K562 (cell line): ENCODE data around the gene PTP4A2. TPM values are rescaled to one million over a fixed set of nuclear protein-coding genes. Genes with fewer than 3 reads are reported as not detected.
A peak's percentile ranks its signal among the peaks of the same experiment; 100 is the strongest.

Experiments used
- ARNT ChIP-seq, 2 experiments: fragments of 450-650 bp; IDR thresholded peaks; 2 replicates each; pipeline ENCODE4 v1.6.1; 2016; ENCODE audit warnings: mild to moderate bottlenecking in 1 of 2
- ATF6 ChIP-seq: sonication (generic); formaldehyde crosslinking; IDR thresholded peaks from 2 replicates; pipeline ENCODE4 v1.4.0; 2020; ENCODE audit warnings: mild to moderate bottlenecking, missing genetic modification reagents
- CBX1 ChIP-seq: sonication (generic); IDR thresholded peaks from 2 replicates; pipeline ENCODE4 v1.6.1; 2016; ENCODE audit warnings: antibody characterized with exemption, low read depth, mild to moderate bottlenecking
- E4F1 ChIP-seq: fragments of 250-450 bp; sonication (Bioruptor Pico); IDR thresholded peaks from 2 replicates; pipeline ENCODE4 v1.5.0; 2021; ENCODE audit warnings: mild to moderate bottlenecking, borderline replicate concordance
- EP300 ChIP-seq: IDR thresholded peaks from 2 replicates; pipeline ENCODE4 v1.6.1; 2012; ENCODE audit warnings: low read length, improper control_type of control experiment
- ETV6 ChIP-seq, 3 experiments: fragments of 150-350 bp in 1 of 3; sonication (generic) in 1 of 3; formaldehyde crosslinking in 1 of 3; IDR thresholded peaks; 2 replicates each; pipeline versions ENCODE4 v1.6.1 to v1.8.0; 2014 to 2022; ENCODE audit warnings: borderline replicate concordance in 2 of 3, low read depth in 2 of 3, antibody characterized with exemption in 1 of 3, low read length in 1 of 3, mild to moderate bottlenecking in 1 of 3, missing genetic modification reagents in 1 of 3
- HOMEZ ChIP-seq: fragments of 250-450 bp; sonication (Bioruptor Pico); IDR thresholded peaks from 2 replicates; pipeline ENCODE4 v1.4.0; 2020; ENCODE audit warnings: mild to moderate bottlenecking, moderate library complexity
- MAFG ChIP-seq: fragments of 450-650 bp; conservative IDR thresholded peaks from 2 replicates; pipeline ENCODE4 v1.6.1; 2016; ENCODE audit warnings: missing genetic modification characterization, missing compliant biosample characterization
- MCM5 ChIP-seq: fragments of 450-650 bp; IDR thresholded peaks from 2 replicates; pipeline ENCODE4 v1.6.1; 2016; ENCODE audit warnings: low read depth
- NFE2 ChIP-seq: IDR thresholded peaks from 2 replicates; pipeline ENCODE4 v1.6.1; 2014; ENCODE audit warnings: antibody characterized with exemption, low read depth
- NFIX ChIP-seq: fragments of 250-450 bp; sonication (Bioruptor Pico); IDR thresholded peaks from 2 replicates; pipeline ENCODE4 v1.4.0; 2020; ENCODE audit warnings: low read depth, mild to moderate bottlenecking, moderate library complexity
- NR2C1 ChIP-seq, 2 experiments: fragments of 450-650 bp; IDR thresholded peaks; 2 replicates each; pipeline ENCODE4 v1.6.1; 2017; ENCODE audit warnings: mild to moderate bottlenecking in 2 of 2, antibody characterized with exemption in 1 of 2, inconsistent platforms in 1 of 2, missing compliant biosample characterization in 1 of 2, missing genetic modification characterization in 1 of 2
- NR3C1 ChIP-seq: sonication (generic); formaldehyde crosslinking; IDR thresholded peaks from 2 replicates; pipeline ENCODE4 v1.8.1; 2022; ENCODE audit warnings: missing genetic modification reagents
- NRF1 ChIP-seq, 2 experiments: fragments of 450-650 bp; IDR thresholded peaks in 1 of 2; conservative IDR thresholded peaks in 1 of 2; 2 replicates each; pipeline ENCODE4 v1.6.1; 2014; ENCODE audit warnings: mild to moderate bottlenecking in 2 of 2
- RBM15 ChIP-seq: fragments of 200-400 bp; formaldehyde crosslinking; IDR thresholded peaks from 2 replicates; pipeline ENCODE4 v1.6.1; 2018; ENCODE audit warnings: mild to moderate bottlenecking, low read length, moderate library complexity; ENCODE audit not compliant: insufficient read depth
- RFX1 ChIP-seq: fragments of 450-650 bp; IDR thresholded peaks from 2 replicates; pipeline ENCODE4 v1.6.1; 2016; ENCODE audit warnings: mild to moderate bottlenecking, moderate library complexity
- SMARCC2 ChIP-seq: fragments of 450-650 bp; IDR thresholded peaks from 2 replicates; pipeline ENCODE4 v1.6.1; 2017; ENCODE audit warnings: antibody characterized with exemption, moderate library complexity, mild to moderate bottlenecking, low read depth
- SMARCE1 ChIP-seq: fragments of 450-650 bp; IDR thresholded peaks from 2 replicates; pipeline ENCODE4 v1.7.1; 2016; ENCODE audit warnings: mild to moderate bottlenecking
- ZEB2 ChIP-seq: fragments of 450-650 bp; IDR thresholded peaks from 2 replicates; pipeline ENCODE4 v1.6.1; 2016
- ZNF449 ChIP-seq: fragments of 250-450 bp; sonication (Bioruptor Pico); IDR thresholded peaks from 2 replicates; pipeline ENCODE4 v1.8.0; 2022; ENCODE audit warnings: moderate library complexity, mild to moderate bottlenecking, inconsistent platforms
- ZNF778 ChIP-seq: fragments of 450-650 bp; formaldehyde crosslinking; IDR thresholded peaks from 2 replicates; pipeline ENCODE4 v1.4.0; 2020; ENCODE audit warnings: mild to moderate bottlenecking, moderate library complexity
- ZSCAN29 ChIP-seq: fragments of 450-650 bp; IDR thresholded peaks from 2 replicates; pipeline ENCODE4 v1.6.1; 2017
- polyA plus RNA-seq, 8 experiments: library from polyadenylated mRNA; depleted of rRNA in 4 of 8; stranded (reverse) in 5 of 8; unstranded in 3 of 8; fragments of >200 nt; fragmentation: Nextera tagmentation in 2 of 8; fragmentation: Illumina TruSeq in 1 of 8; extraction: Ambion mirVana in 2 of 8; extraction: Trizol in 1 of 8; gene quantifications; 2 replicates each; pipeline versions ENCODE4 v1.2.1 to v1.2.3, GENCODE V29; 2011 to 2014; ENCODE audit warnings: inconsistent platforms in 1 of 8, missing spikeins in 1 of 8
- total RNA-seq, 7 experiments: library from RNA; depleted of rRNA in 6 of 7; stranded (reverse); fragments of >200 nt in 6 of 7; fragmentation: Illumina TruSeq in 2 of 7; extraction: Trizol in 2 of 7; gene quantifications; 2 replicates each; pipeline versions ENCODE4 v1.2.1 to v1.2.3, GENCODE V29; 2011 to 2021; ENCODE audit warnings: low replicate concordance in 1 of 7

Gene PTP4A2
- total and polyA plus RNA-seq, 9 of the 15 experiments (the other 6 are each of a cell fraction or from before 2014, with no cell fraction given): 197 to 870 (median 480) TPM

- no peak for TF ChIP-seq NRF1 (conservative IDR thresholded peaks at IDR 0.05 in 1 of 2, IDR thresholded peaks at IDR 0.05 in 1 of 2)
- peak; percentile 42; the same call in 1 of the 2 replicates for TF ChIP-seq EP300
- TF ChIP-seq RFX1: no peak
- TF ChIP-seq ZNF449 (CRISPR knock-in tag): no peak
- TF ChIP-seq SMARCE1: peak; percentile 84
- TF ChIP-seq ATF6 (CRISPR knock-in tag): no peak
- no peak for TF ChIP-seq ZSCAN29
- TF ChIP-seq RBM15: no peak
- TF ChIP-seq NR2C1 (IDR thresholded peaks at IDR 0.05): no peak
- no peak for TF ChIP-seq NR2C1 (tag; IDR thresholded peaks at IDR 0.05)
- TF ChIP-seq NFE2: peak; percentile 68; the same call in 1 of the 2 replicates
- no peak for TF ChIP-seq HOMEZ (CRISPR knock-in tag)
- no peak for TF ChIP-seq SMARCC2
- peak in 1 of 2 experiments; percentile 43; a peak in 1 of 4 replicates for TF ChIP-seq ARNT (IDR thresholded peaks at IDR 0.05)
- TF ChIP-seq NFIX (CRISPR knock-in tag): no peak
- no peak; the same call in 1 of the 2 replicates for TF ChIP-seq MAFG
- TF ChIP-seq E4F1: no peak
- no peak for TF ChIP-seq ETV6 (IDR thresholded peaks at IDR 0.05; ENCODE audit: borderline replicate concordance in 1 of 2, low read depth in 2 of 2, low read length in 1 of 2)
- TF ChIP-seq ETV6 (CRISPR knock-in tag; IDR thresholded peaks at IDR 0.05; ENCODE audit: borderline replicate concordance): no peak
- no peak for TF ChIP-seq NR3C1 (CRISPR knock-in tag)
- TF ChIP-seq ZEB2: no peak
- TF ChIP-seq CBX1: no peak
- TF ChIP-seq ZNF778 (CRISPR knock-in tag): no peak
- TF ChIP-seq MCM5: no peak
Observed at GRCh38 chr1:31931593-31932225, 6.5 kb downstream of the PTP4A2 start (continued).
